Body of pancreas (tissue), 4 donors: ENCODE measurements around the gene SORCS2. TPM values are rescaled to one million over a fixed set of nuclear protein-coding genes. Genes with fewer than 3 reads are reported as not detected.

ENCODE experiments used
- ATAC-seq: fragments of 150-250 bp; one replicate; pipeline ENCODE4 v1.9.1; 2016
- DNase-seq, 4 donors: peaks; one replicate each; pipeline ENCODE4 v3.0.0-alpha.2; 2019
- H3K27ac ChIP-seq, 4 donors: fragments of 200-600 bp; sonication (generic); 1 replicate in 3 of 4; 2 replicates in 1 of 4; pipeline versions ENCODE4 v1.5.1 to v1.6.1; 2016 to 2019; ENCODE audit warnings: mild to moderate bottlenecking in 1 of 4, mixed read lengths in 1 of 4, moderate library complexity in 1 of 4
- H3K27me3 ChIP-seq, 2 donors: fragments of 200-600 bp; sonication (generic); one replicate each; pipeline ENCODE4 v1.6.0; 2016; ENCODE audit warnings: mild to moderate bottlenecking in 1 of 2
- H3K36me3 ChIP-seq, 2 donors: fragments of 200-600 bp; sonication (generic); replicated peaks in 1 of 2; 2 replicates each; pipeline ENCODE4 v1.5.1; 2016; ENCODE audit warnings: low read depth in 2 of 2; ENCODE audit not compliant: insufficient read depth in 1 of 2
- H3K4me1 ChIP-seq: fragments of 200-600 bp; sonication (generic); one replicate; pipeline ENCODE4 v1.6.0; 2016
- H3K4me3 ChIP-seq, 2 donors: fragments of 200-600 bp; sonication (generic); 1 replicate in 1 of 2; 2 replicates in 1 of 2; pipeline ENCODE4 v1.5.1; 2016 to 2019
- H3K9me3 ChIP-seq, 3 donors: fragments of 200-600 bp; sonication (generic); 1 replicate in 2 of 3; 2 replicates in 1 of 3; pipeline ENCODE4 v1.5.1; 2016
- CTCF ChIP-seq, 7 experiments: fragments of 450-650 bp in 4 of 7; fragments of 200-600 bp in 3 of 7; sonication (generic) in 3 of 7; IDR thresholded peaks; one replicate each; pipeline ENCODE4 v1.5.1; 2016 to 2019; ENCODE audit warnings: antibody characterized with exemption in 7 of 7
- POLR2A ChIP-seq, 3 donors: fragments of 450-650 bp; IDR thresholded peaks; one replicate each; pipeline ENCODE4 v1.6.1; 2016; ENCODE audit warnings: antibody characterized with exemption in 3 of 3, mild to moderate bottlenecking in 2 of 3
- WGBS, 2 donors: methylation state at CpG; one replicate each; pipeline ENCODE4 v1.1.5; 2017; 5-methylcytosine and 5-hydroxymethylcytosine counted together
- intact Hi-C: fragments of 100-400 bp; cut with DNase I; formaldehyde crosslinking; loops from one replicate; pipeline ENCODE4 v1.15.1; 2023
- total RNA-seq, 2 donors: library from RNA; depleted of rRNA; stranded (reverse); fragments of >200 nt; gene quantifications; one replicate each; pipeline ENCODE4 v1.1.0, GENCODE V29; 2016

SORCS2 gene
- total RNA-seq, 2 donors from 2014 or later: 0.26 to 0.33 TPM

GRCh38 chr4:7315935-7316334 is 123.6 kb downstream of the SORCS2 start:
- TF ChIP-seq CTCF (IDR thresholded peaks at IDR 0.05) (no peak), POLR2A (IDR thresholded peaks at IDR 0.05) (no peak)
- no peak for ATAC-seq
- intact Hi-C loops: no loop called here

GRCh38 chr4:7319024-7319423 is 126.7 kb downstream of the SORCS2 start:
- Histone ChIP-seq H3K9me3 (no peaks in the 10 kb centered on the region), H3K36me3 (no peaks in the 10 kb centered on the region), H3K27me3 (no peaks in the 10 kb centered on the region), H3K27ac (no peak overlapping the region), H3K4me1 (no peaks in the 10 kb centered on the region), H3K4me3 (no peak overlapping the region)
- DNase-seq: no peak
- intact Hi-C loops: no loop called here
- WGBS, 2 donors: 30 to 54% methylated on average over 4 of the region's 4 CpGs
- no peak for ATAC-seq
- TF ChIP-seq POLR2A (IDR thresholded peaks at IDR 0.05): no peak
- no peak for TF ChIP-seq CTCF (IDR thresholded peaks at IDR 0.05)

More at GRCh38 chr4:7315935-7316334, 123.6 kb downstream of the SORCS2 start:
- Histone ChIP-seq H3K9me3 (no peaks in the 10 kb centered on the region), H3K36me3 (no peaks in the 10 kb centered on the region), H3K27ac (no peak overlapping the region), H3K27me3 (no peaks in the 10 kb centered on the region), H3K4me3 (no peak overlapping the region), H3K4me1 (no peaks in the 10 kb centered on the region)
- no peak for DNase-seq
- WGBS, 2 donors: 38 to 84% methylated on average over 1 of the region's 1 CpG

GRCh38 chr4:7320206-7320797 is 128.0 kb downstream of the SORCS2 start:
- ATAC-seq: no peak
- no peak overlapping the region for H3K4me3 ChIP-seq
- 37 to 41% methylated on average over 5 of the region's 5 CpGs for WGBS, 2 donors
- DNase-seq: no peak
- intact Hi-C loops: no loop called here
- H3K27me3 ChIP-seq: no peaks in the 10 kb centered on the region
- no peaks in the 10 kb centered on the region for H3K9me3 ChIP-seq
- no peak overlapping the region for H3K27ac ChIP-seq
- TF ChIP-seq POLR2A (IDR thresholded peaks at IDR 0.05): no peak
- no peak for TF ChIP-seq CTCF (IDR thresholded peaks at IDR 0.05)
- H3K4me1 ChIP-seq: no peaks in the 10 kb centered on the region
- no peaks in the 10 kb centered on the region for H3K36me3 ChIP-seq

- WGBS, 2 donors: 37 to 50% methylated on average over 9 to 14 of the region's 18 CpGs
- H3K4me3 ChIP-seq: no peak overlapping the region
- no peaks in the 10 kb centered on the region for H3K27me3 ChIP-seq
- no peak overlapping the region for H3K27ac ChIP-seq
- H3K36me3 ChIP-seq: no peaks in the 10 kb centered on the region
- DNase-seq (no peak), ATAC-seq (no peak)
- intact Hi-C loops: no loop called here
- no peaks in the 10 kb centered on the region for H3K9me3 ChIP-seq
- H3K4me1 ChIP-seq: no peaks in the 10 kb centered on the region
- TF ChIP-seq CTCF (IDR thresholded peaks at IDR 0.05) (no peak), POLR2A (IDR thresholded peaks at IDR 0.05) (no peak)
These were observed 130.0 kb downstream of the SORCS2 start for GRCh38 chr4:7322166-7322991.
